Stimulated activated naive B cell treated with anti-CD40 and anti-IgM and Interleukin-4, amounts not matched to agents 10 μg/mL and 1 μg/mL and 100 μg/mL, for 72 hours (primary cell): Measurements from ENCODE around the gene ERMARD.
A peak's percentile ranks its signal among the peaks of the same experiment; 100 is the strongest.

Experiments used
- ATAC-seq, 2 donors: fragments of 150-1000 bp; cut with Tn5 transposase; replicated peaks; 2 replicates each; pipeline ENCODE4 v1.10.0; 2021; ENCODE audit warnings: moderate library complexity in 1 of 2
- DNase-seq: peaks from one replicate; pipeline ENCODE4 v3.0.0; 2021
- H3K27ac Mint-ChIP-seq: one replicate; pipeline ENCODE4 v1.8.0; 2022; ENCODE audit warnings: mild to moderate bottlenecking, mixed read lengths
- H3K27me3 Mint-ChIP-seq, 2 donors: one replicate each; pipeline ENCODE4 v1.8.0; 2022; ENCODE audit warnings: mixed read lengths in 2 of 2
- H3K36me3 Mint-ChIP-seq, 2 donors: one replicate each; pipeline ENCODE4 v1.8.0; 2022; ENCODE audit warnings: mixed read lengths in 2 of 2, mild to moderate bottlenecking in 1 of 2
- H3K4me1 Mint-ChIP-seq, 2 donors: one replicate each; pipeline ENCODE4 v1.8.0; 2022; ENCODE audit warnings: mixed read lengths in 2 of 2, mild to moderate bottlenecking in 1 of 2
- H3K4me3 Mint-ChIP-seq, 2 donors: one replicate each; pipeline ENCODE4 v1.8.0; 2022; ENCODE audit warnings: mild to moderate bottlenecking in 2 of 2, mixed read lengths in 2 of 2, moderate library complexity in 1 of 2
- H3K9me3 Mint-ChIP-seq, 2 donors: one replicate each; pipeline ENCODE4 v1.8.0; 2022; ENCODE audit warnings: mixed read lengths in 2 of 2, mild to moderate bottlenecking in 1 of 2

Gene ERMARD

GRCh38 chr6:169723991-169724493 is 27.4 kb upstream of the ERMARD start:
- H3K27ac Mint-ChIP-seq, result no peak overlapping the region
- no peaks in the 10 kb centered on the region for H3K9me3 Mint-ChIP-seq
- H3K27me3 Mint-ChIP-seq, result no peaks in the 10 kb centered on the region
- peaks cover 10 to 16% of the 10 kb centered on the region in 2 donors for H3K4me1 Mint-ChIP-seq
- H3K4me3 Mint-ChIP-seq, result peak overlapping the region; percentile 63 to 71
- DNase-seq (no peak), ATAC-seq (peak; percentile 51 to 54)
- peaks cover 0 to 9% of the 10 kb centered on the region in 2 donors for H3K36me3 Mint-ChIP-seq

GRCh38 chr6:169724494-169725124 is 26.8 kb upstream of the ERMARD start, which contains the start of gene PHF10:
PHF10 (minus strand) TSS chr6:169724500; CDS start chr6:169723931, 569 bp downstream.
- ATAC-seq, result peak; percentile 57 to 67
- Mint-ChIP-seq H3K36me3 (peaks cover 0 to 9% of the 10 kb centered on the region in 2 donors), H3K27ac (peak within 1 kb of the TSS; percentile 87), H3K9me3 (no peaks in the 10 kb centered on the region), H3K4me3 (peak within 1 kb of the TSS; percentile 91 to 92), H3K4me1 (peaks cover 10 to 16% of the 10 kb centered on the region in 2 donors), H3K27me3 (no peaks in the 10 kb centered on the region)
- peak; percentile 51 for DNase-seq

- peaks cover 0 to 5% of the 10 kb centered on the region in 2 donors for H3K36me3 Mint-ChIP-seq
- peak overlapping the region; percentile 57 to 82 for H3K4me3 Mint-ChIP-seq
- ATAC-seq (peak; percentile 27 to 32), DNase-seq (no peak)
- no peaks in the 10 kb centered on the region for H3K9me3 Mint-ChIP-seq
- H3K27ac Mint-ChIP-seq, result peak overlapping the region; percentile 80
- peaks cover 10 to 14% of the 10 kb centered on the region in 2 donors for H3K4me1 Mint-ChIP-seq
- no peaks in the 10 kb centered on the region for H3K27me3 Mint-ChIP-seq
Measured at GRCh38 chr6:169725125-169726048, 26.0 kb upstream of the ERMARD start.

- no peak for DNase-seq
- no peak for ATAC-seq
- no peak overlapping the region for H3K27ac Mint-ChIP-seq
- H3K9me3 Mint-ChIP-seq, result no peaks in the 10 kb centered on the region
- H3K4me3 Mint-ChIP-seq, result peak overlapping the region; percentile 57 to 82
- H3K27me3 Mint-ChIP-seq, result no peaks in the 10 kb centered on the region
- H3K36me3 Mint-ChIP-seq, result peaks cover 0 to 3% of the 10 kb centered on the region in 2 donors
- peaks cover 10 to 13% of the 10 kb centered on the region in 2 donors for H3K4me1 Mint-ChIP-seq
Measured at GRCh38 chr6:169726049-169726400, 25.4 kb upstream of the ERMARD start.

GRCh38 chr6:169726963-169727362 is 24.5 kb upstream of the ERMARD start:
- no peak for DNase-seq
- peaks cover 0 to 3% of the 10 kb centered on the region in 2 donors for H3K36me3 Mint-ChIP-seq
- no peaks in the 10 kb centered on the region for H3K9me3 Mint-ChIP-seq
- no peaks in the 10 kb centered on the region for H3K27me3 Mint-ChIP-seq
- H3K4me3 Mint-ChIP-seq, result no peak overlapping the region
- H3K4me1 Mint-ChIP-seq, result peaks cover 10 to 11% of the 10 kb centered on the region in 2 donors
- ATAC-seq, result no peak
- no peak overlapping the region for H3K27ac Mint-ChIP-seq

- no peak overlapping the region for H3K4me3 Mint-ChIP-seq
- ATAC-seq (no peak), DNase-seq (no peak)
- peaks cover 0 to 10% of the 10 kb centered on the region in 2 donors for H3K27me3 Mint-ChIP-seq
- no peak overlapping the region for H3K27ac Mint-ChIP-seq
- peaks cover 0 to 3% of the 10 kb centered on the region in 2 donors for H3K36me3 Mint-ChIP-seq
- peaks cover 0 to 5% of the 10 kb centered on the region in 2 donors for H3K4me1 Mint-ChIP-seq
- H3K9me3 Mint-ChIP-seq, result no peaks in the 10 kb centered on the region
Measured at GRCh38 chr6:169729961-169730360, 21.5 kb upstream of the ERMARD start.

- Mint-ChIP-seq H3K27me3 (peaks cover 10 to 37% of the 10 kb centered on the region in 2 donors), H3K9me3 (no peaks in the 10 kb centered on the region), H3K4me3 (no peak overlapping the region), H3K4me1 (peaks cover 0 to 5% of the 10 kb centered on the region in 2 donors), H3K27ac (no peak overlapping the region), H3K36me3 (no peaks in the 10 kb centered on the region)
- ATAC-seq, result peak in 1 of 2 donors; percentile 29
- DNase-seq, result no peak
Measured at GRCh38 chr6:169738204-169738975, 13.0 kb upstream of the ERMARD start.

GRCh38 chr6:169738976-169739529 is 12.4 kb upstream of the ERMARD start:
- H3K9me3 Mint-ChIP-seq, result no peaks in the 10 kb centered on the region
- H3K4me3 Mint-ChIP-seq, result no peak overlapping the region
- DNase-seq (no peak), ATAC-seq (no peak)
- H3K36me3 Mint-ChIP-seq, result no peaks in the 10 kb centered on the region
- H3K4me1 Mint-ChIP-seq, result peaks cover 0 to 5% of the 10 kb centered on the region in 2 donors
- H3K27me3 Mint-ChIP-seq, result peaks cover 10 to 37% of the 10 kb centered on the region in 2 donors
- H3K27ac Mint-ChIP-seq, result no peak overlapping the region

GRCh38 chr6:169741344-169741743 is 10.1 kb upstream of the ERMARD start:
- H3K4me1 Mint-ChIP-seq, result peaks cover 0 to 5% of the 10 kb centered on the region in 2 donors
- ATAC-seq, result no peak
- no peaks in the 10 kb centered on the region for H3K9me3 Mint-ChIP-seq
- H3K4me3 Mint-ChIP-seq, result no peak overlapping the region
- H3K36me3 Mint-ChIP-seq, result no peaks in the 10 kb centered on the region
- no peak overlapping the region for H3K27ac Mint-ChIP-seq
- DNase-seq, result no peak
- peaks cover 5 to 14% of the 10 kb centered on the region in 2 donors for H3K27me3 Mint-ChIP-seq

- Mint-ChIP-seq H3K36me3 (peaks cover 7 to 19% of the 10 kb centered on the region in 2 donors), H3K4me1 (peaks cover 4 to 11% of the 10 kb centered on the region in 2 donors), H3K9me3 (peaks cover 0 to 5% of the 10 kb centered on the region in 2 donors), H3K27ac (no peak overlapping the region), H3K27me3 (no peaks in the 10 kb centered on the region), H3K4me3 (no peak overlapping the region)
- DNase-seq (no peak), ATAC-seq (no peak)
Measured at GRCh38 chr6:169745405-169745804, 6.0 kb upstream of the ERMARD start.

- Mint-ChIP-seq H3K9me3 (peaks cover 0 to 5% of the 10 kb centered on the region in 2 donors), H3K36me3 (peaks cover 7 to 23% of the 10 kb centered on the region in 2 donors), H3K27ac (no peak overlapping the region), H3K4me1 (peaks cover 5 to 20% of the 10 kb centered on the region in 2 donors), H3K4me3 (no peak overlapping the region), H3K27me3 (no peaks in the 10 kb centered on the region)
- ATAC-seq (no peak), DNase-seq (no peak)
Measured at GRCh38 chr6:169746556-169746955, 4.9 kb upstream of the ERMARD start.

- Mint-ChIP-seq H3K9me3 (peaks cover 0 to 2% of the 10 kb centered on the region in 2 donors), H3K36me3 (peaks cover 13 to 33% of the 10 kb centered on the region in 2 donors), H3K27ac (peak overlapping the region; percentile 93), H3K27me3 (no peaks in the 10 kb centered on the region), H3K4me1 (peaks cover 15 to 35% of the 10 kb centered on the region in 2 donors), H3K4me3 (peak overlapping the region; percentile 95 to 100)
- ATAC-seq (no peak), DNase-seq (no peak)
Measured at GRCh38 chr6:169752074-169752623, 727 bp downstream of the ERMARD start.

- Mint-ChIP-seq H3K4me1 (peaks cover 12 to 26% of the 10 kb centered on the region in 2 donors), H3K4me3 (no peak overlapping the region), H3K36me3 (peaks cover 28 to 44% of the 10 kb centered on the region in 2 donors), H3K9me3 (no peaks in the 10 kb centered on the region), H3K27ac (no peak overlapping the region), H3K27me3 (no peaks in the 10 kb centered on the region)
- ATAC-seq (no peak), DNase-seq (no peak)
Measured at GRCh38 chr6:169755162-169755561, 3.7 kb downstream of the ERMARD start.
